ENCODE data around the gene DNAH14.

DNA sequence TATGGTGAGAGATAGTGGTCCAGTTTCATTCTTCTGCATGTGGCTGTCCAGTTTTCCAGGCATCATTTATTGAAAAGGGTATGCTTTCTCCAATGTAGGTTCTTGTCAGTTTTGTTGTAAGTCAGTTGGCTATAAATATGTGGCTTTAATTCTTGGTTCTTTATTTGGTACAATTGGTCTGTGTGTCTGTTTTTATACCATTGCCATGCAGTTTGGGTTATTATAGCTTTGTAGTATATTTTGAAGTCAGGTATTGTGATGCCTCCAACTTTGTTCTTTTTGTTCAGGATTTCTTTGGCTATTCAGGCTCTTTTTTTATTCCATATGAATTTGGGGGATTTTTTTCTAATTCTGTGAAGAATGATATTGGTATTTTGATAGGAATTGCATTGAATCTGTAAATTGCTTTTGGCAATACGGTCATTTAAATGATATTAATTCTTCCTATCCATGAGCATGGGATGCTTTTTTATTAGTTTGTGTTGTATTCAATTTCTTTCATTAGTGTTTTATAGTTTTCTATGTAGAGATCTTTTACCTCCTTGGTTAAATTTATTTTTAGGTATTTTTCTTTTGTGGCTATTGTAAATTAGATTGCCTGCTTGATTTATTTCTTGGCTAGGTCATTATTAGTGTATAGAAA lies 3.3 kb downstream of the DNAH14 start:
- TF ChIP-seq, protein P1, sequence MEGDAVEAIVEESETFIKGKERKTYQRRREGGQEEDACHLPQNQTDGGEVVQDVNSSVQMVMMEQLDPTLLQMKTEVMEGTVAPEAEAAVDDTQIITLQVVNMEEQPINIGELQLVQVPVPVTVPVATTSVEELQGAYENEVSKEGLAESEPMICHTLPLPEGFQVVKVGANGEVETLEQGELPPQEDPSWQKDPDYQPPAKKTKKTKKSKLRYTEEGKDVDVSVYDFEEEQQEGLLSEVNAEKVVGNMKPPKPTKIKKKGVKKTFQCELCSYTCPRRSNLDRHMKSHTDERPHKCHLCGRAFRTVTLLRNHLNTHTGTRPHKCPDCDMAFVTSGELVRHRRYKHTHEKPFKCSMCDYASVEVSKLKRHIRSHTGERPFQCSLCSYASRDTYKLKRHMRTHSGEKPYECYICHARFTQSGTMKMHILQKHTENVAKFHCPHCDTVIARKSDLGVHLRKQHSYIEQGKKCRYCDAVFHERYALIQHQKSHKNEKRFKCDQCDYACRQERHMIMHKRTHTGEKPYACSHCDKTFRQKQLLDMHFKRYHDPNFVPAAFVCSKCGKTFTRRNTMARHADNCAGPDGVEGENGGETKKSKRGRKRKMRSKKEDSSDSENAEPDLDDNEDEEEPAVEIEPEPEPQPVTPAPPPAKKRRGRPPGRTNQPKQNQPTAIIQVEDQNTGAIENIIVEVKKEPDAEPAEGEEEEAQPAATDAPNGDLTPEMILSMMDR (IDR thresholded peaks at IDR 0.05; ENCODE audit: poor library complexity), result no peak
- TF ChIP-seq EZH2 (IDR thresholded peaks at IDR 0.05; ENCODE audit: borderline replicate concordance) (no peak), EZH2phosphoT487 (IDR thresholded peaks at IDR 0.05; ENCODE audit: low read depth, severe bottlenecking, unreplicated experiment) (no peak)
